Stimulated activated CD8-positive, alpha-beta memory T cell treated with anti-CD3 and anti-CD28 coated beads, Interleukin-7, amount 100 ng/mL, for 48 hours (primary cell): ENCODE measurements around the gene TAF3.
"Not testable (repeated sequence)": the region's sequence is repeated elsewhere in the genome, so short reads cannot be mapped to it uniquely, and the experiment has no call there.

Source experiments
- DNase-seq, 2 donors: peaks; one replicate each; pipeline ENCODE4 v3.0.0-alpha.2; 2020; ENCODE audit warnings: low read depth in 1 of 2; ENCODE audit errors: extremely low read depth in 1 of 2

Gene TAF3

DNA sequence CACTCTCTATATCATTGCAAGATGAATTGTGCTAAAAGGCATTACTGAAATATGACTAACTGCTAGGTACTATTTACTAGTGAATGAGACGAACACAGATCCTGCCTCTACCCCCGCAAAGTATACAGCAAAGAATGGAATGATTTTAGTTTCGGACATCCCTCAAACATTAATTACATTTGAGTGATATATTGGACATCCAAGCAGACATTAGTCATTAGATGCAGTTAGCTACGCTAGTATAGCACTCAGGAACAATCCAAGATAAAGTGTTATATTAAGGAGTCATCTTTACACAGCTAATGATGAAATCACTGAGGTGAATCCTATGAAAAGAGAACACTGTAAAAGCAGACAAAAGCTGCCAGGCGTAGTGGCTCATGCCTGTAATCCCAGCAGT lies 7.3 kb upstream of the TAF3 start:
- DNase-seq, result no peak

DNA sequence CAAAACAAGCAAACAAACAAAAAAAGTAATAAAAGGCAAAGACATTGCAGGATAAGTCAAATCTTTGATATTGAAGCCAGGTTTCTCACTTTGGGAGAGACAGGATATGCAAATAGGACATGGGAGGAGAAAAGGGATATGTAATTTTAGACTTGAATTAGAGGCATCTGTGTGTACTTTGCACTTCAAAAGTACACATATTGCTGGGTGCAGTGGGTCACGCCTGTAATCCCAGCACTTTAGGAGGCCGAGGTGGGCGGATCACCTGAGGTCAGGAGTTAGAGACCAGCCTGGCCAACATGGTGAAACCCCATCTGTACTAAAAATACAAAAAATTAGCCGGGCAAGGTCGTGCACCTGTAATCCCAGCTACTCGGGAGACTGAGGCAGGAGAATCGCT lies 6.6 kb upstream of the TAF3 start:
- not testable (repeated sequence) for DNase-seq

- DNase-seq, result no peak
Measured at GRCh38 chr10:7813481-7813880, 4.8 kb upstream of the TAF3 start.

- no peak for DNase-seq
Measured at GRCh38 chr10:7817576-7817975, 729 bp upstream of the TAF3 start.

GRCh38 chr10:7817984-7818294 lies 366 bp upstream of the TAF3 start:
- no peak for DNase-seq

DNA sequence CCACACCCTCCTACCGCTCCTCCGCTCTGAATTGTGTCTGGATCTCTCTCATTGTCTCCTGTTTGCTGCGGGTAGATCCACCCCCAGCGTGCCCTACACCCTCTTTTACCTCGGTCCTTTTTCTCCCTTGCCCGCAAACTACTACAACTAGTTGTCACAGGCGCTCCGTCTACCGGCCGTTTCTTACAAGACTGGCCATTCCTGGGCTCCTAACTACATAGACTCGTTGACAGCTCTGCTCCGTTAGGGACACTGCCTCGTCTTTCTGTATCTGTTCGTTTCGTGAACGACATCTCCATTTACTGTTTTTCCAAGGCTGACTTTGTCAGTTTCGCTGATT lies 786 bp downstream of the TAF3 start:
- DNase-seq, result no peak

DNA sequence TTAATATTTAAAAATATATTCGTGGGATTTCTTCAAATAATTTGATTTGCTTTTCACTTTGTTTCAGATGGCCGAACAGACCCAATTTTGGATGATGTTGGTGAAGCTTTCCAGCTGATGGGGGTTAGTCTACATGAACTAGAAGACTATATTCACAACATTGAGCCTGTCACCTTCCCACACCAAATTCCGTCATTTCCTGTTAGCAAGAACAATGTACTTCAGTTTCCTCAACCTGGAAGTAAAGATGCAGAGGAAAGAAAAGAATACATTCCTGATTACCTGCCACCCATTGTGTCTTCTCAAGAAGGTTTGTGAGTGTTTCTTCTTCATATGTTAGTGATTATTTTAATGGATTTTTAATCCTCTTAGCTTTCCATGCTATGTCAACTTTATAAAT lies 5.9 kb downstream of the TAF3 start:
- no peak for DNase-seq

DNA sequence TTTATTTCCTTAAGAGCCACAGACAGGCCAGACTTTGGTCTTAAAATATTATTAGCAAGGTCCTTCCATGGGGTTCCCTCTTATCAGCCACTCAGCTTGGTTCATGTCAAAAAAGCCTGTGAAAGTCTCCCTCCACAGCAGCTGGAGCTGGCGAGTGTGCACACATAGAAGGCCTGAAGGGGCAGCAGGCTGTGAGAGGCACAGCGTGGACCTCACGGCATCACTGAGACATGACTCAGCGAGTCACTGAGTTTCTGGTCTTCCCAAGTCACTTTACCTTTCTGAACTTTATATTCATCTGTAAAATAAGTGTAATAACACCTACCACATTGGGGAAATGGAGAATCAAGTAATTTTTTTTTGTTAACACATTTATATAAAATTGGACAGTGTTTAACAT lies 8.7 kb downstream of the TAF3 start:
- no peak for DNase-seq

DNA sequence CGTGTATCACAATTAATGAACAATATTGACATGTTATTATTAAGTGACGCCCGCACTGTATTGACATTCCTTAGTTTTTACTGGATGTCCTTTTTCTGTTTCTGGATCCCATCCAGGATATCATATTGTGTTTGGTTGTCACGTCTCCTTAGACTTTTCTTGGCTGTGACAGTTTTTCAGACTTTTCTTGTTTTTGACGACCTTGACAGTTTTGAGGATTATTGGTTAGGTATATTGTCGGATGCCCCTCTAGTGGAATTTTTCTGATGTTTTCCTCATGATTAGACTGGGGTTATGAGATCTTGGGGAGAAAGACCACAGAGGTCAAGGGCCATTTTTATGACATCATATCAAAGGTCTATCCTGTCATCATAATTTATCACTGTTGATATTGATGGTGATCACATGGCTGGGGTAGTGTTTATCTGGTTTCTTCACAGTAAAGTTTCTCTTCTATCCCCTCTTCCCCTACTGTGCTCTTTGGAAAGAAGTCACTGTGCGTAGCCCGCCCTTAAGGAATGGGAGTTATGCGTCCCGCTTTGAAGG lies 11.1 kb downstream of the TAF3 start:
- no peak for DNase-seq

DNA sequence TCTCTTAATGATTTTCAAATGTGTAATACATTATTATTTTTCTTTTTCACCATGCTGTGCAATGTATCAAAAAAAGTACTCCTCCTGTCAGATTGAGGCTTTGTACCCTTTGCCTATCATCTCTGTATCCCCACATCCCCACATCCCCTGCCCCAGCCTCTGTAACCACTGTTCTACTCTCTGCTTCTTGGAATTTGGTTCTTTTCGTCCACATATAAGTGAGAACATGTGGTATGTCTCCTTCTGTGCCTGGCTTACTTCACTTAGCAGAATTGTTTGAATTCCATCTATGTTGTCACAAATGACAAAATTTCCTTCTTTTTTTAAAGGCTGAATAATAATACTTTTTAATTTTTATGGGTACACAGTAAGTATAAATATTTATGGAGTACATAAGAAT lies 13.8 kb downstream of the TAF3 start:
- DNase-seq, result no peak

DNA sequence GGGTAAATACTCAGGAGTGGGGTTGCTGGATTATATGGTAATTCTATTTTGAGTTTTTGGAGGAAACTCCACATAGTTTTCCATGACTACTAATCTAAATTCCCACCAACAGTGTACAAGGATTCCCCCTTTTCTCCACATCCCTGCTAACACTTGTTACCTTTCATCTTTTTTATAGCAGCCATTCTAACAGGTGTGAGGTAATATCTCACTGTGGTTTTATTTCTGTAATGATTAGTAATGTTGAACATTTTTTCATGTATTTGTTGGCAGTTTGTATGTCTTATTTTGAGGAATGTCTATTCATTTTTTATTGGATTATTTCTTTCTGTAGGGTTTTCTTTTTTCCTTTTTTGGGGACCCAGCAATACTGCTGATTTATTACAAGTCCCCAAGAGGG lies 14.9 kb downstream of the TAF3 start:
- DNase-seq, result no peak

DNA sequence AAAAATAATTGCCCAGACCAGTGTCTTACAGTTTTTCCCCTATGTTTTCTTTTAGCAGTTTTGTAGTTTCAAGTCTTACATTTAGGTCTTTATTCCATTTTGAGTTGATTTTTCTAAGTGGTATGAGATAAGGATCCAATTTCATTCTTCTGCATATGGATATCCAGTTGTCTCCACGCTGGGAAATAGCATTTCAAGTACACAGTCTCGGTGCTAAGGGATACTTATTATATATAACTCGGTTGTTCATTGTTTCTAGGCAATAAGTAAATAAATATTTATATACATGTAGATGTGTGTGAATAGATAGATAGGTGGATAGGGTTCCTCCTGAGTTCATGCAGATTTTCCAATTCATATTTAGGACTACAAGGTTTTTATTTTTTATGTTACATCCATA lies 16.0 kb downstream of the TAF3 start:
- DNase-seq, result no peak

DNA sequence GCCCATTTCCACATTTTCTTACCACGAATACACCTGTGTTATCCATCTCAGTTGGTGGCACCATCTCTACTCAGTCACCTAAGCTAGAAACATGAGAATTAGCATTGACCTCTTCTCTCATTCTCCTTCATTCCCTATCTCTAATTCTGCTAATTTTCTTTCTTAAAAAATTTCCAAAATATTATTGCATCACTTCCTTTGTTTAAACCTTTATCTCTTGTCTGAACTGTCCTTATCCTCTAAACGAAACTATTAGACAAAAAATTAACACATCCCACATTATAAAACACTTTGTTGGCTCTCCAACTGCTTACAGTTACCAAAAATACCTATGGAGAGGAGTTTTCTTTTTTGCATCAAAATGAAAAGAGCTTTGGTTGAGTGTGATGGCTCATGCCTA lies 18.3 kb downstream of the TAF3 start:
- DNase-seq, result no peak

DNA sequence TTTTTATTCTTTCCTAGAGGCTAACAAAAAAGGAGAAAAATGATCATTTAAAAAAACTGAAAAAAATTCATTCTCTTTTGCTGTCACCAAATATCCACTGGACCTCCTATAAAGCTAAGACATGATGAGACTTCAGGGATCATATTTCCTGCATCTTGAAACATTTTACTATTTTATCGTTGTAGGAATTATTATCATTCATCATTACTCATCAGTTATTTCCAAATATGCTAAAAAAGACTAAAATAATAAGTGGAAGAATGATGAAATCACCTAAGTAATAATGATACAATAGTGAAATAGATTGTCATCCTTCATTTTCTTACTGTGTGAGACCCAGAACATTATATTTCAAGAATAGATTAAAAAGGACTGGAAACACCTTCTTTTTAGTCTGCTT lies 28.3 kb downstream of the TAF3 start:
- DNase-seq, result no peak

GRCh38 chr10:7853226-7853842 lies 35.0 kb downstream of the TAF3 start:
- DNase-seq, result no peak

DNA sequence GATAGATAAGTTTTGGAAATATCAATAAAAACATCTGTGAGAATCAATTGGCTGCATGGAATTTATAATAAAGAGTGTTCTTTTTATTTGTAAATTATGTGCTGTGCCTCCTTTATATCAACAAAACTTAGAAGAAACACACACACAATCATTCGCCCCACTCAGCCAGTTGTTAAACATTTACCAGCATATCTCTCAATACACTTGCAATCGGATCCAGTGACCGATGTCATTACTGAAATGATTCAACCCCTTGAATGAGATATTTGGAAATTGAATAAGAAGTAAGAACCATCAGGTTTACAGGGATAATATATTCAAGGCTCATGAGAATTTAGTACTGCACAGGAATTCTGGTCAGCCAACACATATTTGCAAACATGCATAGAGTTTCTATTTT lies 35.6 kb downstream of the TAF3 start:
- no peak for DNase-seq

GRCh38 chr10:7855205-7855604 lies 36.9 kb downstream of the TAF3 start:
- no peak for DNase-seq

- no peak for DNase-seq
Measured at GRCh38 chr10:7856678-7857077, 38.4 kb downstream of the TAF3 start.

- DNase-seq, result no peak
Measured at GRCh38 chr10:7857262-7857661, 39.0 kb downstream of the TAF3 start.

GRCh38 chr10:7861509-7862120 lies 43.3 kb downstream of the TAF3 start:
- DNase-seq, result no peak

- DNase-seq, result no peak
Measured at GRCh38 chr10:7862121-7862514, 43.8 kb downstream of the TAF3 start.

GRCh38 chr10:7866176-7866575 lies 47.9 kb downstream of the TAF3 start:
- DNase-seq, result no peak

- DNase-seq, result no peak
Measured at GRCh38 chr10:7872041-7872442, 53.7 kb downstream of the TAF3 start.
